Activated CD4-positive, alpha-beta T cell treated with anti-CD3 and anti-CD28 coated beads, Interleukin-2, amount 50 U/mL, for 1 hour (primary cell): Measurements from ENCODE around the gene MIPEP.

Source experiments
- DNase-seq: peaks from one replicate; pipeline ENCODE4 v3.0.0-alpha.2; 2020

Gene MIPEP

DNA sequence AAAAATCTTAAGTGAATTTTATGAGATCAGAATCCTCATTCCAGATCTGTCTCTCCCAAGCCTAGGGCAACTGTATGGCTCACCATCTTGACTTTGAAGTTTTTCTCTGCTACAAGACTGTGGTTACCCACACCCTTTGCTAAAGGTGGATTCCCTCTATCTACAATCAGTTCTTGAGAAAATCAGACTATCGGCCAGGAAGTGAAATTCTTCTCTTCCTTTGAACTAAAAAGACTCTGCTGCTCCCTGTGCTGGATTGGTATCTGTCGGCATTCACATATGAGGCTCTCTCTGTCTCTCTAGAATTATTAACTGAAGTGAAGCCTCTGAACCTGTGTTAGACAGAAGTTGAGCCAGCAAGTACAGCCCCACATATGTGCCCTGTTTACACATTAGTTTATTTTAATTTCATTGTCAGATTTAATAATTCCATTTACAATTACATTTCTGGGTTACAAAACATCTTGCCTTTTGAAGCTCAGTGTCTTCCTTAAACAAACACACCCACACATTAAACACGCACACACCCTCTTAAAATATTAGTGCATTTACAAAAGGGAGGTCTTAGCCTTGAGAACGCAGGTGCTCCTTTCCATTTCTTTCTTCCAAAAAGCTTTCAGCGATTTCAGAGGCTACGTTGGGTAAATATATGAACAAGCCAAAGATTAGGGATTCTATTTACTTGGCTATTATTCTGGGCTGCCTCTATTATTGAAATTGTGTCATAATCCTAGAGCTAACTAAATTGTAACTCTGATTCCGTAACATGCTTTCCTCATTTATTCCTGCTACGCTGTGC, 145.7 kb downstream of the MIPEP start:
- no peak for DNase-seq

DNA sequence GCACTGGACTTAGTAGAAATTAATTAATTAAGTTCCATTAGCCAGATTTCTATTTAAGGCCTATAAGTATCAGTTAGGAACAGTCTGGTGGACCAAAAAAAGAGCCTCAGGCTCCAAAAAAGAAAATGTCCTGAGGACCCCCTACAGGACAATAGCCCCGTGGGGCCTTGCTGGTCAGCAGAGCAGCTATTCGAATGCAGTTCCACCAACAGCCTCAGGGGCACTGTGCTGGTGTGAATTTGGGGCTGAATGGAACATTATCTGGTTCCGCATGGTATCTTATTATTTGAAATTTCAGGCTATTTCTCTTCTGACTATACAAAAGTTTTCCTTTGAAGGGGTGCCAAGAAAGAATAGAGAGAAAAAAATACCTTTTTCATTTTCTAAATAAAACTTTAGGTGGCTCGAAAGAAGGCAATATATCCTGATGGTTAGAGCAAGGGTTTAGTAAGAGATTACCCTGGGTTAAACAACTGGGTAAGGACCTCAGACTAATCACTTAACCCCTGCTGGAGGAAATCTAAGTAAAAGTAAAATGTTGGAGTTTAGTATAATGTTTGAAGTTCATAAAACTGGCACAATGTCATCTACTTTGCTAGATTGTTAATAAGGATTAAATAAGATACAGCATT, 147.2 kb downstream of the MIPEP start:
- no peak for DNase-seq

DNA sequence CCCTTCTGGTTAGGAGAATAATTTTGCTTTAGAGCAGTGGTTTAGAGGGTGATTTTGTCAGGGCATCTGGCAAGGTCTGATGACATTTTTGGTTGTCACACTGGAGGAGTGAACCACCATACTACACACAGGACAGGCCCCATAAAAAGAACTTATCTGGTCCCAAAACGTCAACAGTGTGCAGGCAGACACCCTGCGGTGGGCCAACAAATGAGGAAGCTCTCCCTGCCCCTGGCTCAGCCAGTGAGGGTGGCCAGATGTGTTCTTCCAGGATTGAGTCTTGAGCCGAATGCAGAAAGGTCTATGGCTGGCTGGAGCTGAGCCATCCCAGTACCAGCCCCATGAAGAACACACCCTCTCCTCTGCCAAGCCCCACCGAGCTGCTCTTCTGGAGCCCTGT, 149.2 kb downstream of the MIPEP start:
- no peak for DNase-seq

- no peak for DNase-seq
Measured at GRCh38 chr13:23739596-23739995, 149.6 kb downstream of the MIPEP start.

- no peak for DNase-seq
Measured at GRCh38 chr13:23736541-23736940, 152.7 kb downstream of the MIPEP start.

- DNase-seq, result no peak
Measured at GRCh38 chr13:23735329-23735728, 153.9 kb downstream of the MIPEP start.

GRCh38 chr13:23731709-23732108, 157.5 kb downstream of the MIPEP start:
- DNase-seq, result no peak

- no peak for DNase-seq
Measured at GRCh38 chr13:23730251-23730650, 158.9 kb downstream of the MIPEP start.

DNA sequence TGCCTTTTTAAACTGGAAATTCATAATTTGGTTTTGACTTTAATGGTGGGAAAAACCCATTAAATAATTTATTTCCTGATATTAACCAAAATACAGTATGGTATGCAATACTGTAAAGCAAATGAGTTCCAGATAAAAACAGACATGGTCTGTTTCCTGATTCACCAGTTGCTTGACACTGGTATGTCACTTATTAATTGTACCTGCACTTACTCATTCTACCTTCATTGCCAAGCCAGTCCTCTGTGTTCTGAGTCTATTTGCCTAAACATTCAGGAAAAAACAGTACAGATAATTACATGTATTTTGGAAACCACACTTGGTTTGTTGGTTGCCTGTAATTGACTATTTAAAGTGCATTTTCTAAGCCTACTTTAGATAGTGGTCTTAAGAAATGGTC, 159.7 kb downstream of the MIPEP start:
- DNase-seq, result no peak

GRCh38 chr13:23728807-23729206, 160.4 kb downstream of the MIPEP start:
- no peak for DNase-seq

DNA sequence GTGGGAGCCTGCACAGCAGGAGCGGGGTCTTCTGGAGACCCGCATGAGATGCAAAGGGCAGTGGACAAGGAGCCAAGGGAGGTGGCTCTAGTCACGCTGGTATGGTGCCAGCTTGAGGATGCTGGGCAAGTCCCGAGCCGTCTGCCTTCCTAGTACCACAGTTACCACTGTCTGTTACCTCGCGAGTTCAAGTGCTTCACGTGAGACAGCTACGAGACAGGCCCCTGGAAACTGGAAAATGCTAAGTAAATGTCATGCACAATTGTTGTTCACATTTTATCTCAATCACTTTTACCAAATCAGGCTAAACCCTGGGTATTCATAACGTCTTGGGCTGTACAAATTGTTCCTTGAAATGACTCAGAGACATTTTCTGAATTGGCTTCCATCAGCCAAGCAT, 163.3 kb downstream of the MIPEP start:
- no peak for DNase-seq

GRCh38 chr13:23724196-23724970, 164.8 kb downstream of the MIPEP start:
- DNase-seq, result no peak

- DNase-seq, result no peak
Measured at GRCh38 chr13:23723471-23723870, 165.7 kb downstream of the MIPEP start.

- no peak for DNase-seq
Measured at GRCh38 chr13:23722726-23723453, 166.3 kb downstream of the MIPEP start.

GRCh38 chr13:23718996-23719395, 170.2 kb downstream of the MIPEP start:
- DNase-seq, result no peak

DNA sequence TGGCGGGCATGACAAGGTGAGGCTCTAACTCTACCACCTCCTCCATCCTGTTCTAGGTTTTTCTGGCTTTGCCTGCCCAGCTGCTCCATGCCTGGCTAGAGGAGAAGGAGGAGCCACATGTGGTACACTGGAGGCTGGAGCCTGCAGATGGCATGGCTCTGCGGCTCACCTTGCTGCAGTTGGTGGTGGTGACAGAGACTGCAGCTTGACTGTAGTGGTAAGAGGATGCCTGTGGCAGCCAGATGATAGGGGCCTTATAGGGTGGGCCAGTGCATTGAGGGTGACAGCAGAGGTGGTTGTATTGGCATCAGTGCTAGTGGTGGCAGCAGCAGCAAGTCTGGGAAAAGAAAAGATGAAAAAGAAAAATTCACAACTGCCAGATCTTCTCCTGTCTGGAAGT, 172.8 kb downstream of the MIPEP start:
- DNase-seq, result no peak

- no peak for DNase-seq
Measured at GRCh38 chr13:23715762-23716235, 173.4 kb downstream of the MIPEP start.

- no peak for DNase-seq
Measured at GRCh38 chr13:23715092-23715761, 174.0 kb downstream of the MIPEP start.

DNA sequence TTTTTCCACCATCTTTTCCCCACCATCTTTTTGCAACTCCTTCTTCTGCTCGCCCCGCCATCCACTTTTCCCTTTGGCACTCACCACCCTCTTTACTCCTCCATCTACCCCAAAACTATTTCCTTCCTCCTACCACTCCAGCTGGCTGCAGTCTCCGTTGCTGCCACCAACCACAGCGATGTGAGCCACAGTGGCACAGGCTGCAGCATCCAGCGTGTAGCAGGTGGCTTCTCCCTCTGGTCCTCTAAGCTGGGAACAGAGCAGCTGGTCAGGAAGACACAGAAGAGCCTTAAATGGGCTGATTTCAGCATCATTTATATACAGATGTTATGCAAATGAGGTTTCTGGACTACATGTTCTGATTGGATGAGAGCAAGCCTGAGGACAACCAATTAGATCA, 174.5 kb downstream of the MIPEP start:
- no peak for DNase-seq

- no peak for DNase-seq
Measured at GRCh38 chr13:23711355-23711754, 177.8 kb downstream of the MIPEP start.

DNA sequence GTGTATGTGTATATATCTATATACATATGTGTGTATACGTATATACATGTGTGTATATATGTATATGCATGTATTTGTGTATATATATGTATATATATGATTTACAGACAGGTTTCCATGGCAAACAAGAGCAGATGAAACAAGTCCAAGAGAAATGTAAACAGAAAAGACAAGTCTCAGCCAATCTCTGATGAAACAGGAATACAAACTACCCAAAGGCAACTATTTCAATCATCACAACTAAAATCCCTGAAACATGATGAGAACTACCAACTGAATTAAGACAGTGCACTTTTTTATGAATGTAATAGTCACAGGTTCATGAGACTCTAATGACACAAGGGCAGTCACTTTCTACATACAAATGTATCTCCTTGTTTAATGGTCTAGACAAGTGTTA, 178.8 kb downstream of the MIPEP start:
- no peak for DNase-seq

- DNase-seq, result no peak
Measured at GRCh38 chr13:23709536-23709935, 179.7 kb downstream of the MIPEP start.

GRCh38 chr13:23707674-23708073, 181.5 kb downstream of the MIPEP start:
- DNase-seq, result no peak
